ENCODE measurements around the gene DOCK7. TPM values are rescaled to one million over a fixed set of nuclear protein-coding genes. Genes with fewer than 3 reads are reported as not detected.
"Not testable (repeated sequence)": the region's sequence is repeated elsewhere in the genome, so short reads cannot be mapped to it uniquely, and the experiment has no call there.

Gene DOCK7
- total RNA-seq, 1 donor from 2014 or later = 28.0 TPM

GRCh38 chr1:62613325-62613727 lies 74.9 kb downstream of the DOCK7 start:
- Mint-ChIP-seq H3K36me3 (ENCODE audit: low read depth, unreplicated experiment) (no peaks in the 10 kb centered on the region), H3K27me3 (ENCODE audit: unreplicated experiment) (no peaks in the 10 kb centered on the region), H3K4me1 (ENCODE audit: unreplicated experiment) (no peaks in the 10 kb centered on the region), H3K4me3 (ENCODE audit: unreplicated experiment) (no peak overlapping the region), H3K27ac (ENCODE audit: unreplicated experiment) (no peak overlapping the region), H3K9me3 (ENCODE audit: unreplicated experiment) (no peaks in the 10 kb centered on the region)
- TF ChIP-seq CTCF (IDR thresholded peaks at IDR 0.05; ENCODE audit: unreplicated experiment) = no peak
- no peak for DNase-seq (ENCODE audit: low spot score)

- Mint-ChIP-seq H3K9me3 (ENCODE audit: unreplicated experiment) (no peaks in the 10 kb centered on the region), H3K4me3 (ENCODE audit: unreplicated experiment) (no peak overlapping the region), H3K27me3 (ENCODE audit: unreplicated experiment) (no peaks in the 10 kb centered on the region), H3K27ac (ENCODE audit: unreplicated experiment) (no peak overlapping the region), H3K36me3 (ENCODE audit: low read depth, unreplicated experiment) (no peaks in the 10 kb centered on the region), H3K4me1 (ENCODE audit: unreplicated experiment) (no peaks in the 10 kb centered on the region)
- TF ChIP-seq CTCF (IDR thresholded peaks at IDR 0.05; ENCODE audit: unreplicated experiment) = no peak
- DNase-seq (ENCODE audit: low spot score) = no peak
Measured at GRCh38 chr1:62612770-62613169, 75.4 kb downstream of the DOCK7 start.

GRCh38 chr1:62610588-62610987 lies 77.6 kb downstream of the DOCK7 start:
- not testable (repeated sequence) for H3K4me1 Mint-ChIP-seq (ENCODE audit: unreplicated experiment); DNase-seq (ENCODE audit: low spot score); H3K4me3 Mint-ChIP-seq (ENCODE audit: unreplicated experiment); H3K36me3 Mint-ChIP-seq (ENCODE audit: low read depth, unreplicated experiment); H3K27me3 Mint-ChIP-seq (ENCODE audit: unreplicated experiment); H3K9me3 Mint-ChIP-seq (ENCODE audit: unreplicated experiment); H3K27ac Mint-ChIP-seq (ENCODE audit: unreplicated experiment)

- no peak for DNase-seq (ENCODE audit: low spot score)
- Mint-ChIP-seq H3K4me1 (ENCODE audit: unreplicated experiment) (no peaks in the 10 kb centered on the region), H3K9me3 (ENCODE audit: unreplicated experiment) (no peaks in the 10 kb centered on the region), H3K36me3 (ENCODE audit: low read depth, unreplicated experiment) (no peaks in the 10 kb centered on the region), H3K4me3 (ENCODE audit: unreplicated experiment) (no peak overlapping the region), H3K27me3 (ENCODE audit: unreplicated experiment) (no peaks in the 10 kb centered on the region), H3K27ac (ENCODE audit: unreplicated experiment) (no peak overlapping the region)
- no peak for TF ChIP-seq CTCF (IDR thresholded peaks at IDR 0.05; ENCODE audit: unreplicated experiment)
Measured at GRCh38 chr1:62608905-62609304, 79.3 kb downstream of the DOCK7 start.

GRCh38 chr1:62601457-62601856 lies 86.7 kb downstream of the DOCK7 start:
- no peaks in the 10 kb centered on the region for H3K4me1 Mint-ChIP-seq (ENCODE audit: unreplicated experiment)
- TF ChIP-seq CTCF (IDR thresholded peaks at IDR 0.05; ENCODE audit: unreplicated experiment) = no peak
- H3K4me3 Mint-ChIP-seq (ENCODE audit: unreplicated experiment) = no peak overlapping the region
- DNase-seq (ENCODE audit: low spot score) = no peak
- no peak overlapping the region for H3K27ac Mint-ChIP-seq (ENCODE audit: unreplicated experiment)
- no peaks in the 10 kb centered on the region for H3K9me3 Mint-ChIP-seq (ENCODE audit: unreplicated experiment)
- H3K36me3 Mint-ChIP-seq (ENCODE audit: low read depth, unreplicated experiment) = no peaks in the 10 kb centered on the region
- H3K27me3 Mint-ChIP-seq (ENCODE audit: unreplicated experiment) = no peaks in the 10 kb centered on the region

- H3K27me3 Mint-ChIP-seq (ENCODE audit: unreplicated experiment) = no peaks in the 10 kb centered on the region
- DNase-seq (ENCODE audit: low spot score) = no peak
- no peaks in the 10 kb centered on the region for H3K36me3 Mint-ChIP-seq (ENCODE audit: low read depth, unreplicated experiment)
- H3K4me3 Mint-ChIP-seq (ENCODE audit: unreplicated experiment) = no peak overlapping the region
- no peak for TF ChIP-seq CTCF (IDR thresholded peaks at IDR 0.05; ENCODE audit: unreplicated experiment)
- H3K27ac Mint-ChIP-seq (ENCODE audit: unreplicated experiment) = no peak overlapping the region
- no peaks in the 10 kb centered on the region for H3K4me1 Mint-ChIP-seq (ENCODE audit: unreplicated experiment)
- H3K9me3 Mint-ChIP-seq (ENCODE audit: unreplicated experiment) = no peaks in the 10 kb centered on the region
Measured at GRCh38 chr1:62599044-62599443, 89.1 kb downstream of the DOCK7 start.

Data from endothelial cell (in vitro differentiated cells).